GM18499 (cell line): ENCODE results near the gene WDR77.

ENCODE experiments used
- ATAC-seq: cut with Tn5 transposase; IDR thresholded peaks from one replicate; pipeline ENCODE4 v1.9.1; 2021; ENCODE audit warnings: moderate number of reproducible peaks; ENCODE audit not compliant: insufficient read depth, unreplicated experiment

WDR77 gene

GRCh38 chr1:111441573-111442192 is 7.4 kb downstream of the WDR77 start:
- ATAC-seq = no peak

DNA sequence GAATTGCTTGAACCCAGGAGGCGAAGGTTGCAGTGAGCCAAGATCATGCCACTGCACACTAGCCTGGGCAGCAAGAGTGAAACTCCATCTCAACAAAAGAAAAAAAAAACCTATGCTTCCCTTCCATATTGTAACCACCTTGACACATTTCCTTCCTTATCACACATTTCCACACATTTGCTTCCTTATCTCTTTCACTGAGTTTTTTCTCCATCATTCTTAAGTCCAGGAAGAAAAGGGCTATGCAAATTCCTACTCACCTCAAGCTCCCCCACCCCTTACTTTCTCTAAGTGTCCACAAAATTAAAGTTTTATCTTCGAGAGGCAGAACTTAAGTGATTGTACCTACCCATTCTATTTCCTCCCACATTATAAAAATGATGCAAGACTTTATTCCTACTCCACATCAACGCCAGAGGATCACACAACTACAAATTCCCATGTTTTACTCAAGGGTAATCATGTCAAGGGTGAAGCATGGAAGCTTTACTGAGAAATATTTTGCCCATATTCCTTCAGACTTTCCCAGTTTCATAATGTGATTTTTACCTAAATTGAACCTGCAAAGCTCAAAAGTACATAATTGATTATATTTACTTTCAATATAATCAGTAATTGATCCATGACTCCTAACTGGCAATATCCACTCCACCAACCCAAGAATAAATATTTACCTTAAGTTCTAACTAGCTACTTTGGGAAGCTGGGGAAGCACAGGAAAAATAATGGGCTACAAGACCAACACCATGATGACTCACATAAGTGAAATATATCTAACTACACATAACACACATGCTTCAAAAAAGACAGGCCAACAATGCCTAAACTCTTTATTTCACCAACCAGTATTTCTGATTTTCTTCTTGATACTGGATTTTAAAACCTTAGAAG is 9.3 kb downstream of the WDR77 start:
- ATAC-seq = no peak

DNA sequence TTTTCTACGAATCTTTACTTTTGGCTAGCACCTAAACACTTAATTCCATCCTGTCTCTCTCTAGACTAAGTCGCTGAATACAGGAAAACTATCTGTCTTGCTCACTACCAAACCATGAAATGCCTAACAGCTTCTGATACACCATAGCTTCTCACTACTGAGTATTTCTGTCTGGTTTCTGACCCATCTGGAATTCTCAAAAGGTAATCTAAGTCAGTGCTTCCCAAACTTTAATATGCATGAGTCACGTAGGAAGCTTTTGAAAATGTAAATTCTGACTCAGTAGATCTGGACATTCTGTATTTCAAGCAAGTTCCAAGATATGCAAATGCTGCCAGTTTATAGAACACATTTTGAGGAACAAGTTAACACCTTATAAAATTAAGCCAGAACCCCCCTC is 12.3 kb downstream of the WDR77 start:
- ATAC-seq = no peak

DNA sequence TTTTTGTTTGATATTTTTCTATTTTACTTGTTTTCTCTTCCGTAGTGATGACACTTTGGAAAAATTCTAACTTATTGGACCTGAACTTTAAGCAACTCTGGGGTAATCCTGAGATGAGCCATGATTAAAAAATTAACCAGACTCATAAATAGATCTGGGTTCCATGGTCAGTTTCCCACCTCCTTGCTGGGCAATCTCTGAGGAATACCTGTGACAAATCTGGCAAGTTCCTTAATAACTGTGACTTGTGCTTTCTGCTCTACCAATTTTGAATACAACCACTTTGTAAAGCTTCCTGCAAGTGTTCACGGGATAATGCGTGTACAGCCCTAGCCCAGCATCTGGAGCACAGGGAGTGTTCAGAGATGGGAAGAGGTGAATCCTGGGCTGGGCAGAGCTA is 24.8 kb downstream of the WDR77 start:
- no peak for ATAC-seq

DNA sequence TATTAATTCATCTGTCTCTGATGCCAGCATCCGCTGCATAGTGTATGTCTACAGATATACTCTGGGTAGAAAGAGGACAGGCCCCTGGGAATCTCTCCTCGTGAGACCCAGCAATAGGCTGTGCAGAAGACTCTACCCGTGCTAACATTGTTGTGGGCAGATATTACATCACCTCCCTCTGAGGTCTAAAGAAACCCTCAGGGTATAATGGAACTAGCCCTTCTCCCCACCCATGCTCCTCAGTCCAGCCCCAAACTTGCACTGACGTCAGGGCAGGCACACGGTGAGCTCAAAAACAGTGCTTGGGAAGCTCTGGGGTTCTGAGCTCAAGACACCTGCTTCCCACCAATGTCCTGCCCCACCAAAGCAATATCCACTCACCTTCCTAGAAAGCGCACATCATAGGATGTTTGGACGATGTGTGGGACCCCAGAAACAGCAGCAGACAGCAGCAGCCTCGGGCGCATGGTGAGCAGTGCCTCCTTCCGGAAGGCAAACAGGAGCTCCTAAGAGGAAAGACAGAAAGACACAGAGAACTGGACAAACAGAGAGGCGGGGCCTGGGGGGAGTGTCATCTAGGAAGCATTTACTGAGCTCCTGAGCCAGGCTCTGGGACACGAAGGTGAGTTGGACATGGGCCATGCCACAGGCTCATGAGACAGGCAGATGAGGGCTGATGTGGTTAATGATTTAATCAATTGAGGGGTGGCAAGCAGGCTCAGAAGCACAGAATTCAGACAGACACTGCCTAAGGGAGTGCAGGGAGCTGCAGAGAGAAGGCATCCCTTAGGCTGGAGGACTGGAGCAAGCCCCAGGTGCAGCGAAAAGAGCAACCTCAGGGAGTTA is 26.3 kb downstream of the WDR77 start:
- ATAC-seq = no peak

GRCh38 chr1:111420377-111420776 is 28.7 kb downstream of the WDR77 start:
- ATAC-seq = no peak

GRCh38 chr1:111419037-111419436 is 30.0 kb downstream of the WDR77 start:
- ATAC-seq = no peak

DNA sequence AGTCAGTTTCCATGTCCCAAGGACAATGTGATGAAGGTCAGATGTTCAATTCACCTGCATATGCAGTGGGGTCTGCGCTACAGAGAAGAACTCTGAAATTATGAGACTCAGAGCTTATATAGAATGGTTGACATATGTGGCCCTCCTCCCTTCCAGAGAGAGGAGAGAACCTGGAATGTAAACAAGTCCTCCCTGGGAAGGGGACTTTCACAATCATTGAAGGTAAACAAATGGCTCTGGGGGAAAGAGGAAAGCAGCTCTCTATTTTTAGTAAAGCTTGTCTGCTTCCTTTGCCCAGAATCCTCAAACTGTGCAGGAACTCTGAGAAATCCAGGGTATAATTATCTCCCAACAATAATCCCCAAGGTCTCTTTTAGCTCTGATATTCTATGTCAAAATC is 31.3 kb downstream of the WDR77 start:
- ATAC-seq = no peak

- ATAC-seq = no peak
Measured at GRCh38 chr1:111415461-111415860, 33.6 kb downstream of the WDR77 start.

GRCh38 chr1:111414756-111415155 is 34.3 kb downstream of the WDR77 start:
- no peak for ATAC-seq

GRCh38 chr1:111412839-111413238 is 36.2 kb downstream of the WDR77 start:
- no peak for ATAC-seq

DNA sequence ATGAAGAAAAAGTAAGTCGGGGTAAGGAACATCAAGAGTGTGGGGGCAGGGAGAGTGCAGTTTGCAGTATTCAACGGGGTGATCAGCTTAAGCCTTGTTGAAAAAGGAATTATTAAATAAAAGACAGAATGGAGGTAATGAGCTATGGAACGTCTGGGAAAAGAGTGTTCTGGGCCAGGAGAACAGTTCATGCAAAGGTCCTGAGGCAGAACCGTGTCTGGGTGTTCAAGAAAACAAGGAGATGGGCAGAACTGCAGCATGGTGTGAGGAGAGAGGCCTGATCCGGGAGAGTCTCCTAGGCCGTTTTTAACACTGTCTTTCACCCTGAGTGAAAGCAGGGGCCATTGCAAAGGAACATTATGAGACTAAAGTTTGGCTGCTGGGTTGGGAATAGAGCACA is 41.8 kb downstream of the WDR77 start:
- ATAC-seq = no peak

DNA sequence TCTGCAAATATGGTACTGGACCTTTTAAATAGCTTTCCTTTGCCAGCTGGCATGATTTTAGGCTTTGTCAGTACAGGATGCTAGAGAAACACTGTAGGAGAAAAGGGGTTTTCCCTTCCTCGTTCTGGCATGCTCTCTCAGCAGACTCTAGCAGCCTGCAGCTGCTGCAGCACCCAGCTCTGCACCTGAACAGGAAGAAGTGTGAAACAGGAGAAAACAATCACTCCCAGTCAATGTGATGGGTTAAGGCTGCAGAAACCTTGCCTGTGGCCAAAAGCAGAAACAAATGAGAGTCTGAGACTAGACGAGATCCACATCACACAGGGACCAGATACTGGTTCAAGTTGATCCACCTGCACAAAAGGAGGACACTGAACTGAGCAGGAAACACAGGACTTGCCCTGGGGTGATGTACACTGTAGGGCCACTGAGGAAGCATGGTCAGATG is 42.7 kb downstream of the WDR77 start:
- ATAC-seq = peak; percentile 76

GRCh38 chr1:111404588-111404987 is 44.5 kb downstream of the WDR77 start:
- no peak for ATAC-seq

GRCh38 chr1:111402083-111402482 is 47.0 kb downstream of the WDR77 start:
- no peak for ATAC-seq

DNA sequence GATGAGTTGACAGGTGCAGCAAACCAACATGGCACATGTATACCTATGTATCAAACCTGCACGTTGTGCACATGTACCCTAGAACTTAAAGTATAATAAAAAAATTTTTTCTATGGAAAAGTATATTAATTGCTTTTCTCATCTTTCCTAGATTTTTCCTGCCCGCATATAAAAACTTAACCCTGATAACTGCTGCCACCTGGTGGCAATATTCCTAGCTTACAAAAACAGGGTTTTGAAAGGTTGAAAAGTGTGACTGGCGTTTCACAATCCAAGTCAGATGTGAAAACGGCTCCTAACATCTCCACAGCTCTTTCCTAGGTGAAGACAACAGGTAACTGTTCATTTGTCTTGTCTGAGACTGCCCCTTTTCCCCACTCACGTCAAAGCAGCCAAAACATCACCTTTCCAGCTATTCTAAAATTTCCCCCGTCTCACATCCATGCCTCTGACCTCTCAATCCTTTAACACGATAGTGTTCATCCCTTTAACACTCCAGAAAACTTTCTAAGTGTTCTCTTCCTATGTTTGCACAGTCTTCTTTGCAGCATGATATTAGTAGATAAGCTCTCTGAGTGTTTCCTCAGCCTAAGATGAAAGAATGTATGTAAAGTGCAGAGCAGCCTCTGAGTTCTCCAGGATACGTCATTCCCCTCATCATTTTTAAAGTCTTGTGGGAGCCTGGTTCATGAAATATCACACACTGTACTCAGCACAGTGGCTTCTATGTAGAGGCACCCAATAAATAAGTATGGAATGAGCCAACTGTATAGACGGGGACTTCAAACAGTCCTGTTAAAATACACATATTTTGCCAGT is 49.1 kb downstream of the WDR77 start:
- no peak for ATAC-seq

DNA sequence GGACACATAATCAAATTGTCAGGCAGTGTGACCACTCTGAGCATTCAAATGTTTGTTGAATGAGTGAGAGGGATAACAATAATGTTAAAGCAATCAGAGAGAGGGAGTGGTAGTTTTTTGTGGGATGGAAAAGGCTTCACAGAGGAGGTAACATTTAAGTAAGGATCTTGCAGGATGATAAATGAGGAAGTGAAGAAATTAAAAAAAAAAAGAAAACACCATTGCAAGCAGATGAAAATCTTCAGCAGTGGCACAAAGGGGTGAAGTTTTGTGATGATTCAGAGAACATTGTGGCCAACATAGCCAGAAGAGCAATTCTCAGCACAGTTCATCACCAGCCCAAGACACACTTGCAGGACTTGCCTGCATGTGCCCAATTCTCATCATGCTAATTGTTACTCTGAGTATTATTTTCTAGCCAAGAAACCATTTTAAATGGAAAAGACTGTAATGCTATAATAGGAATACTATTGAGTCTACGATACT is 56.6 kb downstream of the WDR77 start:
- no peak for ATAC-seq

DNA sequence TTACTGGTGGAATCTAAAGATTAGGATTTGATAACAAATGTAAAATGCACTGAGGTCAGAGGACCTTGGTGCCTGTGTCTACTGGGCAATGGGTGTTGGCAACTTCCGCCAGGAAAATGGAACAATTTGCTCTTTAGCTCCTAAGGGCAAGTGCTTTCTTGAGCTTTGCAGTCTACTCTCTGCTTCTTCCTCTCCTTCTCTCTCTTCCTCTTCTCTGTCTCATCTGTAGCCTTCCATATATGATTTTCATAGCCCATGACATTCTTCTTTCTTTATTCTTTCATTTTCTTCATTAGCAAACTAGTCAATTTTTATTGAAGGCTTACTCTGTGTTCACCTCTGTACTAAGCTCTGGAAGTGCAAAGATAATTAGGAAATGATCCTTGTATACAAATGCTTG is 57.0 kb downstream of the WDR77 start:
- ATAC-seq = no peak
